Ovary (tissue), 9 donors: ENCODE data around the gene ARIH2. TPM values are rescaled to one million over a fixed set of nuclear protein-coding genes. Genes with fewer than 3 reads are reported as not detected.
A peak's percentile ranks its signal among the peaks of the same experiment; 100 is the strongest.

Source experiments
- DNase-seq, 5 donors: peaks; one replicate each; pipeline ENCODE4 v3.0.0-alpha.2; 2019 to 2020
- H3K27ac ChIP-seq, 2 donors: fragments of 200-600 bp; one replicate each; pipeline versions ENCODE4 v1.5.1 to v1.8.0; 2019 to 2022
- H3K27me3 ChIP-seq: fragments of 200-600 bp; one replicate; pipeline ENCODE4 v1.8.0; 2022
- H3K36me3 ChIP-seq: fragments of 200-600 bp; sonication (generic); one replicate; pipeline ENCODE4 v1.5.1; 2019
- H3K4me1 ChIP-seq: one replicate; pipeline ENCODE4 v1.8.1; 2013; ENCODE audit warnings: mild to moderate bottlenecking, moderate library complexity; ENCODE audit not compliant: insufficient read depth
- H3K4me3 ChIP-seq: fragments of 200-600 bp; sonication (generic); one replicate; pipeline ENCODE4 v1.5.1; 2017
- H3K9me3 ChIP-seq, 2 donors: fragments of 200-600 bp in 1 of 2; sonication (generic) in 1 of 2; one replicate each; pipeline versions ENCODE4 v1.5.1 to v1.8.1; 2013 to 2019; ENCODE audit warnings: mild to moderate bottlenecking in 1 of 2, moderate library complexity in 1 of 2
- EP300 ChIP-seq: sonication (generic); formaldehyde crosslinking; IDR thresholded peaks from one replicate; pipeline ENCODE4 v1.6.1; 2017; ENCODE audit warnings: antibody characterized with exemption
- POLR2A ChIP-seq: fragments of 450-650 bp; IDR thresholded peaks from one replicate; pipeline ENCODE4 v1.6.1; 2017; ENCODE audit warnings: antibody characterized with exemption, mild to moderate bottlenecking, moderate library complexity
- WGBS, 3 donors: extraction: QIAGEN DNeasy Blood & Tissue Kit in 1 of 3; methylation state at CpG; one replicate each; pipeline versions ENCODE4 v1.1.5 to v1.1.7; 2013 to 2017; 5-methylcytosine and 5-hydroxymethylcytosine counted together
- intact Hi-C, 4 donors: fragments of 100-400 bp; cut with DNase I; formaldehyde crosslinking; loops; one replicate each; pipeline versions ENCODE4 v1.11.0 to v1.15.1; 2022 to 2023
- polyA plus RNA-seq, 2 donors: library from polyadenylated mRNA; stranded (reverse); fragments of 200-250 nt in 1 of 2; fragments of 350-450 nt in 1 of 2; fragmentation: Illumina TruSeq in 1 of 2; extraction: RNeasy Lipid Tissue Mini Kit (QIAGEN cat#74804) in 1 of 2; gene quantifications; one replicate each; pipeline ENCODE4 v1.2.3, GENCODE V29; 2013 to 2014
- total RNA-seq, 7 donors: library from RNA; depleted of rRNA in 2 of 7; stranded (reverse); fragments of >200 nt in 2 of 7; fragmentation: NEBNext Ultra II Directional in 3 of 7; extraction: Animal tissue kit (Norgen Biotek cat#: 25700) in 3 of 7; gene quantifications; one replicate each; pipeline versions ENCODE4 v1.1.0 to v1.2.4, GENCODE V29; 2016 to 2023
- TF ChIP-seq, protein P1 (sequence below), 3 donors: fragments of 450-650 bp in 2 of 3; fragments of 200-600 bp in 1 of 3; IDR thresholded peaks; one replicate each; pipeline versions ENCODE4 v1.5.1 to v1.8.0; 2016 to 2022; ENCODE audit warnings: antibody characterized with exemption in 3 of 3, mild to moderate bottlenecking in 1 of 3
- donor health status: DM: no; HTN: no; CAD: no; lungs with moderate emphysema.
- donor health status: DM: no; HTN: no; CAD: no.
- donor health status: Bipolar disorder and iron deficiency.
- donor health status: DM: yes; HTN: yes; CAD: no.
- donor health status: DM: no; HTN: no; CAD: no.
- donor health status: DM: yes; HTN: yes; CAD: no.

ARIH2 gene
- total and polyA plus RNA-seq, 9 donors: 39.6 to 95.7 (median 72.0) TPM

DNA sequence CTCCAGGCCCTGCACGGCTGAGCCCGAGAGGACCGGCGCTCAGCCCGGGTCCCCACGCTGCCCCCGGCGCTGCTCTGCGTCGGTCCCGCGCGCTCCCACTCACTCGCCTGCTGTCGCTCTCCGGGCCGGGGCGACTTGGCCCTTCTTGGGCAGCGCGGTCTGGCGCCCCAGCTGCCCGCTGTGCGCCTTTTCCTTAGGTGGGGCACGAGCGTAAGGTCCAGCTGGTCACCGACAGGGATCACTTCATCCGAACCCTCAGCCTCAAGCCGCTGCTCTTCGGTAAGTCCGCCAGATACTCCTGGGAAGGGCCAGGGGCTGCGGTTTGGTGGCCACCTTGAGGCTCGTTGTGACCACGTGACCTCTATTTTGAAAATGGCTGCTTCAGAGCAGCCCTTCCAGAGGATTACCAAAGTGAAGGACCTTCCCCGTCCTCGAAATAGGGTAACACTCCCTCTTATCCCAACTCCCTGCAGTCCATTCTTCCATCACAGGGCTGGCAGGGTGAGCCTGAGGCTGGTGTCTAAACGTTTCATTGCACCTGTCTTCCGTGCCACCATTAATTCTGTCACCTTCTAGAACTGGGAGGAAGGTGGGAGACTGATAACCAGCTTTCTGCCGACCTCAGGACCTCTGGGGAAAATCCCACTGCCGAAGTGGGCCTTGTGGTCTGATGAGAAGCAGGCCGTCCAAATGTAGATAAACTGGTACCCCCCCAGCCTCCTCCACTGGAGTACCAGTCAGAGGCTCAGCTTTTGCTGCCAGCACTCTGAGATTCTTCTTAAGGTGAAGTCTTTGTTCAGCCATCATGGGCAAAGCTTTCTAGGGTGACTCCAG lies 72.2 kb downstream of the ARIH2 start:
- Histone ChIP-seq H3K4me1 (peaks cover 3% of the 10 kb centered on the region), H3K27me3 (no peaks in the 10 kb centered on the region), H3K36me3 (no peaks in the 10 kb centered on the region), H3K4me3 (peak overlapping the region; percentile 68), H3K9me3 (no peaks in the 10 kb centered on the region), H3K27ac (peak overlapping the region; percentile 95 to 96)
- DNase-seq: peak in 2 of 5 donors; percentile 50 to 55
- 1 to 4% (median 3%) methylated on average over 36 to 40 of the region's 40 CpGs for WGBS, 3 donors
- intact Hi-C loops: loop anchor here in 2 of 4 donors (2.0 to 10.0 kb wide), 2 partner anchors 16 to 454 kb away; partner anchors contain the start of gene WDR6 (in 1 of the 2)
- no peak for TF ChIP-seq EP300
- TF ChIP-seq POLR2A: peak; percentile 1
- TF ChIP-seq, protein P1, sequence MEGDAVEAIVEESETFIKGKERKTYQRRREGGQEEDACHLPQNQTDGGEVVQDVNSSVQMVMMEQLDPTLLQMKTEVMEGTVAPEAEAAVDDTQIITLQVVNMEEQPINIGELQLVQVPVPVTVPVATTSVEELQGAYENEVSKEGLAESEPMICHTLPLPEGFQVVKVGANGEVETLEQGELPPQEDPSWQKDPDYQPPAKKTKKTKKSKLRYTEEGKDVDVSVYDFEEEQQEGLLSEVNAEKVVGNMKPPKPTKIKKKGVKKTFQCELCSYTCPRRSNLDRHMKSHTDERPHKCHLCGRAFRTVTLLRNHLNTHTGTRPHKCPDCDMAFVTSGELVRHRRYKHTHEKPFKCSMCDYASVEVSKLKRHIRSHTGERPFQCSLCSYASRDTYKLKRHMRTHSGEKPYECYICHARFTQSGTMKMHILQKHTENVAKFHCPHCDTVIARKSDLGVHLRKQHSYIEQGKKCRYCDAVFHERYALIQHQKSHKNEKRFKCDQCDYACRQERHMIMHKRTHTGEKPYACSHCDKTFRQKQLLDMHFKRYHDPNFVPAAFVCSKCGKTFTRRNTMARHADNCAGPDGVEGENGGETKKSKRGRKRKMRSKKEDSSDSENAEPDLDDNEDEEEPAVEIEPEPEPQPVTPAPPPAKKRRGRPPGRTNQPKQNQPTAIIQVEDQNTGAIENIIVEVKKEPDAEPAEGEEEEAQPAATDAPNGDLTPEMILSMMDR (IDR thresholded peaks at IDR 0.05): no peak

DNA sequence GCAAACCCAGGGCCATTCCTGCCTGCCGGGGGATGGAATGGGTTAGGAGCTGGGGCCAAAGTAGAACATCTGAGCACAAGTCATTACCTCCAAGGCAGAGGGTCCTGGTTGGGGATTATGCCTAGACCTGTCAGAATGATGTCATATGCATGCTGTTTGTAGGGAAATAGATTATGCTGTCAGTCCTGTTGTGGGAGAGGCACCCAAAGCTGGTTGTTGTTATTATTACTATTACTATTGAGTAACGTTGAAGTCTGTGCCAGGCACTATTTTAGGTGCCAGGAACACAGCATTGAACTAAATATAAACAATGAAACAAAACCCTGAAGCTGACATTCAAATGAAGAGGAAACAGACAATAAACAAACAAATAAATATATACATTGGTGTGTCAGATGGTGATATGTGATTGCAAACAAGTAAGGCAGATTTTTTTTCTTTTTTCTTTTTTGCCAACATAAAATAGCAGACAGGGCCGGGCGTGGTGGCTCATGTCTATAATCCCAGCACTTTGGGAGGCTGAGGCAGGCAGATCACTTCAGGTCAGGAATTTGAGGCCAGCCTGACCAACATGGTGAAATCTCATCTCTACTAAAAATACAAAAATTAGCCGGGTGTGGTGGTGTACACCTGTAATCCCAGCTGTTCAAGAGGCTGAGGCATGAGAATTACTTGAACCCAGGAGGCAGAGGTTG lies 73.4 kb downstream of the ARIH2 start:
- TF ChIP-seq, protein P1 (IDR thresholded peaks at IDR 0.05): no peak
- TF ChIP-seq POLR2A (no peak), EP300 (no peak)
- Histone ChIP-seq H3K9me3 (no peaks in the 10 kb centered on the region), H3K36me3 (no peaks in the 10 kb centered on the region), H3K4me1 (peaks cover 3% of the 10 kb centered on the region), H3K4me3 (no peak overlapping the region), H3K27me3 (no peaks in the 10 kb centered on the region), H3K27ac (peak overlapping the region in 1 of 2 donors; percentile 95)
- intact Hi-C loops: loop anchor here in 2 of 4 donors (2.0 to 10.0 kb wide), 2 partner anchors 15 to 453 kb away; partner anchors contain the start of gene WDR6 (in 1 of the 2)
- 62 to 69% (median 67%) methylated on average over 5 of the region's 5 CpGs for WGBS, 3 donors
- no peak for DNase-seq

DNA sequence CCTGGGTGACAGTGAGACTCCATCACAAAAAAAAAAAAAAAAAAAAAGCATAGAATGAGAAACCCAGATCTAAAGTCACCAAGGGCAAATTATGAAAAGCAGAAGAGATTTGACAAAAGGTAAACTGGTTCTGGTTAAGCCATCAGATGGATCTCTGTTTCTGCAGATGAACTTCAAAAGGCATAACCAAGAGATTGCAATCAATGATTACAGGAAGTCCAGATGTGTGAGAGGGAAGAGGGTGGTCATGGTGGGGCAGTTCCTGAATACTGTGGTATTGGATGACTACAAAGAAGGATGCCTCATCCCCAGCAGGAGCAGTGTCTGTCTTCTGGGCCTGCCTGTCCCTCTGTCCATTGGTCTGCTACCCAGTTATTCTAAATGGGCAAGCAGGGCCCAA lies 75.2 kb downstream of the ARIH2 start:
- Histone ChIP-seq H3K9me3 (no peaks in the 10 kb centered on the region), H3K36me3 (no peaks in the 10 kb centered on the region), H3K27ac (no peak overlapping the region), H3K27me3 (no peaks in the 10 kb centered on the region), H3K4me3 (no peak overlapping the region), H3K4me1 (peaks cover 3% of the 10 kb centered on the region)
- TF ChIP-seq POLR2A: no peak
- TF ChIP-seq EP300: no peak
- TF ChIP-seq, protein P1 (IDR thresholded peaks at IDR 0.05): no peak
- no peak for DNase-seq
- intact Hi-C loops: loop anchor here in 1 of 4 donors (10.0 kb wide), 1 partner anchor 451 kb away; no protein-coding TSS in a partner anchor

DNA sequence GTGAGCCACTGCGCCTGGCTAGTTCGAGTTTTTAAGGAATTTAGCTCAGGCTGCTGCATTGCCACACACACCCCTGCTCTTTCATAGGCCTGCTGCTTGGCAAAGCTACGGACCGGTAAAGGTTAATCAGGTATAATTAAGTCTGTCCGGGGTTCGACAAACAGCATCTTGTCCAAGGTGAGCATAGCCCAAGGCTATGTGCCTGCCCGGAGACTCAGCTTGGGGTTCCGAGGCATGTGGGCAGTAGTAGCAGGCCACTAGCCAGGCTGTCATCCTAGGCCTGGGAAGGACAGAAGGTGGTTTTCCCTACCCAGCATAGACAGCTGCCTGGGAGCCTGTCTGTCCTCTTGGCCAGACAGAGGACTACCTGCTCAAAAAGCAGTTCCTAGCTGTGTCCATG lies 78.0 kb downstream of the ARIH2 start:
- no peaks in the 10 kb centered on the region for H3K9me3 ChIP-seq
- H3K27me3 ChIP-seq: no peaks in the 10 kb centered on the region
- intact Hi-C loops: loop anchor here in 1 of 4 donors (10.0 kb wide), 1 partner anchor 448 kb away; no protein-coding TSS in a partner anchor
- H3K4me1 ChIP-seq: no peaks in the 10 kb centered on the region
- no peaks in the 10 kb centered on the region for H3K36me3 ChIP-seq
- no peak for DNase-seq
- H3K27ac ChIP-seq: no peak overlapping the region
- TF ChIP-seq POLR2A: no peak
- TF ChIP-seq EP300: no peak
- TF ChIP-seq, protein P1 (IDR thresholded peaks at IDR 0.05): no peak
- WGBS, 3 donors: 92 to 95% (median 94%) methylated on average over 8 of the region's 8 CpGs
- no peak overlapping the region for H3K4me3 ChIP-seq
